OCI-LY3 (cell line): ENCODE measurements around the gene SPECC1.
"Not testable (repeated sequence)": the region's sequence is repeated elsewhere in the genome, so short reads cannot be mapped to it uniquely, and the experiment has no call there.

Source experiments
- H2AFZ ChIP-seq: fragments of 200-600, 300-600 bp; shearing (Covaris generic); 2 replicates; pipeline ENCODE4 v1.6.0; 2014; ENCODE audit warnings: antibody characterized with exemption, low read depth, low read length
- H3K27ac ChIP-seq: fragments of 200-600, 300-600 bp; sonication (generic); 2 replicates; pipeline ENCODE4 v1.5.1; 2014; ENCODE audit warnings: mild to moderate bottlenecking, low read length, moderate library complexity, mixed read lengths
- H3K27me3 ChIP-seq: fragments of 200-600, 300-600 bp; sonication (generic); 2 replicates; pipeline ENCODE4 v1.6.1; 2014; ENCODE audit warnings: low read depth, low read length, mixed read lengths
- H3K36me3 ChIP-seq: fragments of 200-600, 300-600 bp; sonication (generic); replicated peaks from 2 replicates; pipeline ENCODE3; 2014; ENCODE audit warnings: low read depth, low read length, mixed read lengths
- H3K4me1 ChIP-seq: fragments of 300-600, 200-600 bp; sonication (generic); 2 replicates; pipeline ENCODE4 v1.6.1; 2014; ENCODE audit warnings: low read length, mixed read lengths
- H3K4me2 ChIP-seq: fragments of 200-600, 300-600 bp; sonication (generic); 2 replicates; pipeline ENCODE4 v1.6.1; 2014; ENCODE audit warnings: low read length, mixed read lengths
- H3K4me3 ChIP-seq: fragments of 300-600, 200-600 bp; sonication (generic); 2 replicates; pipeline ENCODE4 v1.5.1; 2014; ENCODE audit warnings: antibody characterized with exemption, mild to moderate bottlenecking, low read length, moderate library complexity
- H3K79me2 ChIP-seq: fragments of 300-600, 200-600 bp; shearing (Covaris generic); 2 replicates; pipeline ENCODE4 v1.6.1; 2014; ENCODE audit warnings: mild to moderate bottlenecking, low read length, mixed read lengths
- H3K9ac ChIP-seq: fragments of 300-600, 200-600 bp; shearing (Covaris generic); 2 replicates; pipeline ENCODE4 v1.6.0; 2014; ENCODE audit warnings: mild to moderate bottlenecking, low read length, moderate library complexity
- H3K9me3 ChIP-seq: fragments of 200-600, 300-600 bp; shearing (Covaris generic); 2 replicates; pipeline ENCODE4 v1.6.1; 2014; ENCODE audit warnings: low read length, mixed read lengths; ENCODE audit not compliant: insufficient read depth
- H4K20me1 ChIP-seq: fragments of 200-600, 300-600 bp; sonication (generic); 2 replicates; pipeline ENCODE4 v1.6.1; 2016; ENCODE audit warnings: low read length, mixed read lengths; ENCODE audit not compliant: insufficient read depth
- CTCF ChIP-seq: fragments of 200-600, 300-600 bp; sonication (generic); IDR thresholded peaks from 2 replicates; pipeline ENCODE4 v1.5.1; 2014; ENCODE audit warnings: antibody characterized with exemption, low read length, low read depth
- EZH2phosphoT487 ChIP-seq: fragments of 200-600 bp; shearing (Covaris generic); IDR thresholded peaks from 2 replicates; pipeline ENCODE4 v1.6.1; 2018; ENCODE audit warnings: antibody characterized with exemption, mixed run types, low read depth

The SPECC1 gene

GRCh38 chr17:20028443-20028842 lies 19.3 kb downstream of the SPECC1 start:
- no peak overlapping the region for H3K9ac ChIP-seq

GRCh38 chr17:20032636-20033035 lies 23.5 kb downstream of the SPECC1 start:
- Histone ChIP-seq H3K4me2 (no peak overlapping the region), H3K36me3 (no peaks in the 10 kb centered on the region), H3K27me3 (no peaks in the 10 kb centered on the region), H3K27ac (peak overlapping the region; percentile 69; the same call in 1 of the 2 replicates), H3K4me1 (peaks cover 34% of the 10 kb centered on the region), H3K79me2 (no peaks in the 10 kb centered on the region), H3K4me3 (no peak overlapping the region), H4K20me1 (no peaks in the 10 kb centered on the region), H3K9ac (no peak overlapping the region), H3K9me3 (no peaks in the 10 kb centered on the region), H2AFZ (no peak overlapping the region)
- no peak for TF ChIP-seq CTCF
- TF ChIP-seq EZH2phosphoT487, result no peak

More at GRCh38 chr17:20028443-20028842, 19.3 kb downstream of the SPECC1 start:
- H3K4me3 ChIP-seq, result no peak overlapping the region
- no peak overlapping the region for H3K27ac ChIP-seq
- no peaks in the 10 kb centered on the region for H3K79me2 ChIP-seq
- no peaks in the 10 kb centered on the region for H3K9me3 ChIP-seq
- no peaks in the 10 kb centered on the region for H4K20me1 ChIP-seq
- no peak for TF ChIP-seq EZH2phosphoT487
- no peak for TF ChIP-seq CTCF
- H3K27me3 ChIP-seq, result no peaks in the 10 kb centered on the region
- H3K4me1 ChIP-seq, result peaks cover 17% of the 10 kb centered on the region; the same call in 1 of the 2 replicates
- H3K4me2 ChIP-seq, result no peak overlapping the region
- no peak overlapping the region for H2AFZ ChIP-seq
- no peaks in the 10 kb centered on the region for H3K36me3 ChIP-seq

GRCh38 chr17:20033415-20033814 lies 24.3 kb downstream of the SPECC1 start:
- H3K9me3 ChIP-seq, result no peaks in the 10 kb centered on the region
- H3K9ac ChIP-seq, result no peak overlapping the region
- no peak overlapping the region for H2AFZ ChIP-seq
- no peaks in the 10 kb centered on the region for H3K79me2 ChIP-seq
- no peaks in the 10 kb centered on the region for H4K20me1 ChIP-seq
- no peaks in the 10 kb centered on the region for H3K27me3 ChIP-seq
- peaks cover 34% of the 10 kb centered on the region for H3K4me1 ChIP-seq
- H3K27ac ChIP-seq, result peak overlapping the region; percentile 69
- no peak overlapping the region for H3K4me3 ChIP-seq
- H3K4me2 ChIP-seq, result no peak overlapping the region
- TF ChIP-seq CTCF (no peak), EZH2phosphoT487 (no peak)
- no peaks in the 10 kb centered on the region for H3K36me3 ChIP-seq

GRCh38 chr17:20035501-20035900 lies 26.3 kb downstream of the SPECC1 start:
- H3K27ac ChIP-seq, result no peak overlapping the region
- H3K27me3 ChIP-seq, result no peaks in the 10 kb centered on the region
- H3K4me2 ChIP-seq, result no peak overlapping the region
- peaks cover 34% of the 10 kb centered on the region for H3K4me1 ChIP-seq
- H3K4me3 ChIP-seq, result no peak overlapping the region
- no peak overlapping the region for H3K9ac ChIP-seq
- TF ChIP-seq CTCF, result no peak
- TF ChIP-seq EZH2phosphoT487, result no peak
- H3K36me3 ChIP-seq, result no peaks in the 10 kb centered on the region
- no peaks in the 10 kb centered on the region for H3K79me2 ChIP-seq
- H4K20me1 ChIP-seq, result no peaks in the 10 kb centered on the region
- no peak overlapping the region for H2AFZ ChIP-seq
- H3K9me3 ChIP-seq, result no peaks in the 10 kb centered on the region

- H3K36me3 ChIP-seq, H3K9ac ChIP-seq, H3K9me3 ChIP-seq, H3K4me2 ChIP-seq, H3K79me2 ChIP-seq, H2AFZ ChIP-seq, H3K27me3 ChIP-seq, H3K27ac ChIP-seq, H4K20me1 ChIP-seq, H3K4me3 ChIP-seq: not testable (repeated sequence)
- H3K4me1 ChIP-seq, result peaks cover 27% of the 10 kb centered on the region
Observed at GRCh38 chr17:20037286-20037685, 28.1 kb downstream of the SPECC1 start.
